ENCODE data around the gene ZC3H4.

DNA sequence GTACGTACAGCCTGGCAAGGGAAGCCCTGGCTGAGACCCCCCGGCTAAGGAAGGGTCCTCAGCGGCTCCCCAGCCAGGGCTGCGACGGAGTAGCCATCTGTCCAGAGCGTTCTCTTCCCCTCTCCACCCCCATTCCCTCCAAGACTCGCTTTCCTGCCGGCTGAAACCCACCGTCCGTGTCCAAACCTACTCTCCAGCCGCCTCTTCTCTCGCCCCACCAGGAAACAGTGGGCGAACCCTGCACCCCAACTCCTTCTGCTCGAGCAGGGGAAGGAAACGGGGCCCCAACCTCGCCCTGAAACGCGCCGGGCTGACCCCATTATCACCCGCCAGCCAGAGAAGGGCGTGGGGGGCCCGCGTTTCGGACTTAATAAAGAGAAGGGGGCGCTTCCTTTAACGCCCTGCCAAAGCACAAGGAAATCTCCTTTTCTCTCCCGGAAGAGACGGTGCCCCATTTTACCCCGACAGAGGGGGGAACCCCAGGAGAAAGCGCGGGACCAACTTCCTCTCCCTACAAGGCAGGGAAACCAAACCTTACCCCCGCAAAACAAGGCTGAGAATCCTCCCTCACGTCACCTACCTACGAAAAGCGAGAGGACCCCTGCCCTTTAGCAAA is 2.5 kb downstream of the ZC3H4 start:
- no peak for TF ChIP-seq GATA2 (IDR thresholded peaks at IDR 0.05; ENCODE audit: low read depth, low read length)
- TF ChIP-seq GATA3 (IDR thresholded peaks at IDR 0.05; ENCODE audit: low read depth, low read length) = no peak
